Heart left ventricle (tissue), 13 donors: ENCODE data around the gene SKOR2.

Source experiments
- POLR2A ChIP-seq, 2 donors: fragments of 450-650 bp; IDR thresholded peaks; one replicate each; pipeline ENCODE4 v1.6.1; 2017; ENCODE audit warnings: antibody characterized with exemption in 2 of 2, mild to moderate bottlenecking in 2 of 2, moderate library complexity in 2 of 2
- TF ChIP-seq, protein P1 (sequence below), 12 donors: fragments of 200-600 bp; sonication (generic) in 4 of 12; IDR thresholded peaks; one replicate each; pipeline versions ENCODE4 v1.5.0 to v1.8.0; 2018 to 2022; ENCODE audit warnings: antibody characterized with exemption in 12 of 12, mild to moderate bottlenecking in 5 of 12
- donor health status: ischemic (EF 13 %, LVEDD 7.1; RV severe dilation, severe dysfunction).
- donor health status: DM: no; HTN: yes; CAD: no.
- donor health status: DM: no; HTN: no; CAD: no.
- donor health status: ischemic (EF 25% LVEDD 6.9; RV normal size, moderate dysfunction).
- donor health status: ischemic (EF 25% LVEDD 5.7; RV mildly dilated, moderate dysfunction).
- donor health status: ischemic (EF 35%, LVEDD 5.7; RV mildly dilated, moderate dysfunction).
- donor health status: nonischemic (EF 11% LVEDD 7.7; RV severe dilation, severe dysfunction).
- donor health status: DM: yes; HTN: yes; CAD: no.
- donor health status: PGD.
- donor health status: ischemic (EF 29% LVEDD 5.4; RV normal size, mild dysfunction).
- donor health status: nonischemic (EF 23%, LVEDD 6.1; RV moderate dilation, normal function).

DNA sequence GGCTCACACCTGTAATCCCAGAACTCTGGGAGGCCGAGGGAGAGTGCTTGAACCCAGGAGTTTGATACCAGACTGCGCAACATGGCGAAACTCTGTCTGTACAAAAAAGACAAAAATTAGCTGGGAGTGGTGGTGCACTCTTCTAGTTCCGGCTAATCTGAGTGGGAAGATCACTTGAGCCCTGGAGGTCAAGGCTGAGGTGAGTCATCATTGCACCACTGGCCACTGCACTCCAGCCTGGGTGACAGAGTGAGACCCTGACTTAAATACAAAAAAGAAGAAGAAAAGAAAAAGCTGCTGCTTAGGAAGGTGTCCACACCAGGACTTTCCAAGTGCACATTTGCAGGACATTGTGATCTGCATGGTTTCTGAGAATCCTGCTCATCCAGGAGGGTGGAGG, 16.4 kb downstream of the SKOR2 start:
- TF ChIP-seq POLR2A (IDR thresholded peaks at IDR 0.05), result no peak
- TF ChIP-seq, protein P1, sequence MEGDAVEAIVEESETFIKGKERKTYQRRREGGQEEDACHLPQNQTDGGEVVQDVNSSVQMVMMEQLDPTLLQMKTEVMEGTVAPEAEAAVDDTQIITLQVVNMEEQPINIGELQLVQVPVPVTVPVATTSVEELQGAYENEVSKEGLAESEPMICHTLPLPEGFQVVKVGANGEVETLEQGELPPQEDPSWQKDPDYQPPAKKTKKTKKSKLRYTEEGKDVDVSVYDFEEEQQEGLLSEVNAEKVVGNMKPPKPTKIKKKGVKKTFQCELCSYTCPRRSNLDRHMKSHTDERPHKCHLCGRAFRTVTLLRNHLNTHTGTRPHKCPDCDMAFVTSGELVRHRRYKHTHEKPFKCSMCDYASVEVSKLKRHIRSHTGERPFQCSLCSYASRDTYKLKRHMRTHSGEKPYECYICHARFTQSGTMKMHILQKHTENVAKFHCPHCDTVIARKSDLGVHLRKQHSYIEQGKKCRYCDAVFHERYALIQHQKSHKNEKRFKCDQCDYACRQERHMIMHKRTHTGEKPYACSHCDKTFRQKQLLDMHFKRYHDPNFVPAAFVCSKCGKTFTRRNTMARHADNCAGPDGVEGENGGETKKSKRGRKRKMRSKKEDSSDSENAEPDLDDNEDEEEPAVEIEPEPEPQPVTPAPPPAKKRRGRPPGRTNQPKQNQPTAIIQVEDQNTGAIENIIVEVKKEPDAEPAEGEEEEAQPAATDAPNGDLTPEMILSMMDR (IDR thresholded peaks at IDR 0.05), result no peak
